Measurements from ENCODE around the gene ZNF644.

DNA sequence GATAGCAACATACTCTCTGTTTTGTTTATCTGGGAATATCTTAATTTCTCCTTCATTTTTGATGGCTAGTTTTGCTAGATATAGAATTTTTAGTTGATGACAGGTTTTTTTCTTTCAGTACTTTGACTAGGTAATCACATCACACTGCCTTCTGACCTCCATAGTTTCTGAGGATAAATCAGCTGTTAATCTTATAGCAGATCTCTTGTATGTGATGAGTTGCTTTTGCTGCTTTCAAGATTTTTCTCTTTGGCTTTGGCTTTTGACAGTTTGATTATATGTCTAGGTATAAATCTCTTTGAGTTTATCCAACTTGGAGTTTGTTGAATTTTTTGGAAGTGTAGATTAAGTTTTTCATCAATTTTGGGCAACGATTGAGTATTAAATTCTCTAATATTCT is 142.6 kb downstream of the ZNF644 start:
- TF ChIP-seq, protein P1, sequence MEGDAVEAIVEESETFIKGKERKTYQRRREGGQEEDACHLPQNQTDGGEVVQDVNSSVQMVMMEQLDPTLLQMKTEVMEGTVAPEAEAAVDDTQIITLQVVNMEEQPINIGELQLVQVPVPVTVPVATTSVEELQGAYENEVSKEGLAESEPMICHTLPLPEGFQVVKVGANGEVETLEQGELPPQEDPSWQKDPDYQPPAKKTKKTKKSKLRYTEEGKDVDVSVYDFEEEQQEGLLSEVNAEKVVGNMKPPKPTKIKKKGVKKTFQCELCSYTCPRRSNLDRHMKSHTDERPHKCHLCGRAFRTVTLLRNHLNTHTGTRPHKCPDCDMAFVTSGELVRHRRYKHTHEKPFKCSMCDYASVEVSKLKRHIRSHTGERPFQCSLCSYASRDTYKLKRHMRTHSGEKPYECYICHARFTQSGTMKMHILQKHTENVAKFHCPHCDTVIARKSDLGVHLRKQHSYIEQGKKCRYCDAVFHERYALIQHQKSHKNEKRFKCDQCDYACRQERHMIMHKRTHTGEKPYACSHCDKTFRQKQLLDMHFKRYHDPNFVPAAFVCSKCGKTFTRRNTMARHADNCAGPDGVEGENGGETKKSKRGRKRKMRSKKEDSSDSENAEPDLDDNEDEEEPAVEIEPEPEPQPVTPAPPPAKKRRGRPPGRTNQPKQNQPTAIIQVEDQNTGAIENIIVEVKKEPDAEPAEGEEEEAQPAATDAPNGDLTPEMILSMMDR (IDR thresholded peaks at IDR 0.05), result no peak
- TF ChIP-seq ZFX (IDR thresholded peaks at IDR 0.05; ENCODE audit: borderline replicate concordance), result no peak

All from 22Rv1 (cell line).